Suprapubic skin (tissue), 4 donors: ENCODE measurements around the gene ATIC. TPM values are rescaled to one million over a fixed set of nuclear protein-coding genes. Genes with fewer than 3 reads are reported as not detected.

Source experiments
- DNase-seq, 2 donors: peaks; one replicate each; pipeline ENCODE4 v3.0.0-alpha.2; 2019; ENCODE audit warnings: low spot score in 2 of 2
- H3K27ac ChIP-seq: fragments of 200-600 bp; sonication (generic); one replicate; pipeline ENCODE4 v1.5.1; 2019
- H3K27me3 ChIP-seq: fragments of 200-600 bp; sonication (generic); one replicate; pipeline ENCODE4 v1.5.1; 2019
- H3K36me3 ChIP-seq: fragments of 200-600 bp; sonication (generic); one replicate; pipeline ENCODE4 v1.5.1; 2019
- H3K4me1 ChIP-seq: fragments of 200-600 bp; sonication (generic); one replicate; pipeline ENCODE4 v1.5.1; 2019
- H3K4me3 ChIP-seq: fragments of 200-600 bp; sonication (generic); one replicate; pipeline ENCODE4 v1.5.1; 2019; ENCODE audit warnings: mild to moderate bottlenecking
- H3K9me3 ChIP-seq: fragments of 200-600 bp; sonication (generic); one replicate; pipeline ENCODE4 v1.5.1; 2019
- EP300 ChIP-seq: sonication (generic); formaldehyde crosslinking; IDR thresholded peaks from one replicate; pipeline ENCODE4 v1.6.1; 2017; ENCODE audit warnings: antibody characterized with exemption
- POLR2A ChIP-seq, 2 donors: fragments of 450-650 bp; IDR thresholded peaks; one replicate each; pipeline ENCODE4 v1.6.1; 2017; ENCODE audit warnings: antibody characterized with exemption in 2 of 2, mild to moderate bottlenecking in 2 of 2, moderate library complexity in 2 of 2
- POLR2AphosphoS5 ChIP-seq, 3 donors: sonication (generic); formaldehyde crosslinking; IDR thresholded peaks; one replicate each; pipeline ENCODE4 v1.6.1; 2017; ENCODE audit warnings: antibody characterized with exemption in 3 of 3
- WGBS: methylation state at CpG from one replicate; pipeline ENCODE4 v1.1.5; 2018; 5-methylcytosine and 5-hydroxymethylcytosine counted together
- total RNA-seq, 4 donors: library from RNA; depleted of rRNA; stranded (reverse); fragments of >200 nt; gene quantifications; one replicate each; pipeline ENCODE4 v1.1.0, GENCODE V29; 2016
- TF ChIP-seq, protein P1 (sequence below), 2 donors: fragments of 200-600 bp in 1 of 2; fragments of 450-650 bp in 1 of 2; sonication (generic) in 1 of 2; IDR thresholded peaks; one replicate each; pipeline ENCODE4 v1.5.1; 2016 to 2019; ENCODE audit warnings: antibody characterized with exemption in 2 of 2, mild to moderate bottlenecking in 1 of 2, moderate library complexity in 1 of 2

The ATIC gene
- total RNA-seq, 4 donors from 2014 or later: 22.7 to 49.8 (median 29.8) TPM

DNA sequence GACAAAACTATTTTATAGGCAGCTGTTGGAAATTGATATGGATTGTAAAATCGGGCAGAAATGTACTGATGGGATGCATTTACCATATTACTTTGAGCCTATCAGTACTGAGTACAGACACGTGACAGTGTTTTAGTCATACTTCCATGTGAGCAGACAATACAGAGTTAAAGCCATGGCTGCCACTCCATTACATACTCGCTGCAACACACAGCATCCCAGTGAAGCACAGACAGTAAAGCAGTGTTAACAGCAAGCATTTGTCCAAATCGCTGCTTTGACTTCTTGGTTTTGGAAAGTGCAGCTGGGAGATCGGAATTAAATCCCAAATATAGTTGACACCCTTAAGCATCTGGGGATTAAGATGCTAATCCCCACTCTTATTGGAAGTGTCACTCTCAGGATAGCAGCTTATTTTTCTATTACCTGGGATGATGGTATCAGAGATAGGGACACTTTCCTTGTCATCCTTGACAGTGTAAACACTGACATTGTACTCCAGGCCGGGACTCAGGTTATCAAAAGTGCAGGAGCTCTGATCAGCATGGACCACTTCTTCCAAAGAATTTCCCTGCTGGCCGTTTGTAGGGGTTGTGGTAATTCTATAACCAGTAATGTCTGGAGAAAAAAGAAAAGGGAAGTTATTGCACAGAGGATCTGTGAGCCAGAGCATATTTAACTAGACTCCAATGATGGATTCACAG lies 82.4 kb downstream of the ATIC start:
- no peaks in the 10 kb centered on the region for H3K4me1 ChIP-seq
- H3K4me3 ChIP-seq: no peak overlapping the region
- 74% methylated on average over 7 of the region's 7 CpGs for WGBS
- H3K9me3 ChIP-seq: no peaks in the 10 kb centered on the region
- DNase-seq: no peak
- H3K36me3 ChIP-seq: peaks cover 26% of the 10 kb centered on the region
- no peak overlapping the region for H3K27ac ChIP-seq
- H3K27me3 ChIP-seq: no peaks in the 10 kb centered on the region
- TF ChIP-seq EP300 (no peak), POLR2A (IDR thresholded peaks at IDR 0.05) (no peak), POLR2AphosphoS5 (IDR thresholded peaks at IDR 0.05) (no peak)
- TF ChIP-seq, protein P1, sequence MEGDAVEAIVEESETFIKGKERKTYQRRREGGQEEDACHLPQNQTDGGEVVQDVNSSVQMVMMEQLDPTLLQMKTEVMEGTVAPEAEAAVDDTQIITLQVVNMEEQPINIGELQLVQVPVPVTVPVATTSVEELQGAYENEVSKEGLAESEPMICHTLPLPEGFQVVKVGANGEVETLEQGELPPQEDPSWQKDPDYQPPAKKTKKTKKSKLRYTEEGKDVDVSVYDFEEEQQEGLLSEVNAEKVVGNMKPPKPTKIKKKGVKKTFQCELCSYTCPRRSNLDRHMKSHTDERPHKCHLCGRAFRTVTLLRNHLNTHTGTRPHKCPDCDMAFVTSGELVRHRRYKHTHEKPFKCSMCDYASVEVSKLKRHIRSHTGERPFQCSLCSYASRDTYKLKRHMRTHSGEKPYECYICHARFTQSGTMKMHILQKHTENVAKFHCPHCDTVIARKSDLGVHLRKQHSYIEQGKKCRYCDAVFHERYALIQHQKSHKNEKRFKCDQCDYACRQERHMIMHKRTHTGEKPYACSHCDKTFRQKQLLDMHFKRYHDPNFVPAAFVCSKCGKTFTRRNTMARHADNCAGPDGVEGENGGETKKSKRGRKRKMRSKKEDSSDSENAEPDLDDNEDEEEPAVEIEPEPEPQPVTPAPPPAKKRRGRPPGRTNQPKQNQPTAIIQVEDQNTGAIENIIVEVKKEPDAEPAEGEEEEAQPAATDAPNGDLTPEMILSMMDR (IDR thresholded peaks at IDR 0.05): no peak

DNA sequence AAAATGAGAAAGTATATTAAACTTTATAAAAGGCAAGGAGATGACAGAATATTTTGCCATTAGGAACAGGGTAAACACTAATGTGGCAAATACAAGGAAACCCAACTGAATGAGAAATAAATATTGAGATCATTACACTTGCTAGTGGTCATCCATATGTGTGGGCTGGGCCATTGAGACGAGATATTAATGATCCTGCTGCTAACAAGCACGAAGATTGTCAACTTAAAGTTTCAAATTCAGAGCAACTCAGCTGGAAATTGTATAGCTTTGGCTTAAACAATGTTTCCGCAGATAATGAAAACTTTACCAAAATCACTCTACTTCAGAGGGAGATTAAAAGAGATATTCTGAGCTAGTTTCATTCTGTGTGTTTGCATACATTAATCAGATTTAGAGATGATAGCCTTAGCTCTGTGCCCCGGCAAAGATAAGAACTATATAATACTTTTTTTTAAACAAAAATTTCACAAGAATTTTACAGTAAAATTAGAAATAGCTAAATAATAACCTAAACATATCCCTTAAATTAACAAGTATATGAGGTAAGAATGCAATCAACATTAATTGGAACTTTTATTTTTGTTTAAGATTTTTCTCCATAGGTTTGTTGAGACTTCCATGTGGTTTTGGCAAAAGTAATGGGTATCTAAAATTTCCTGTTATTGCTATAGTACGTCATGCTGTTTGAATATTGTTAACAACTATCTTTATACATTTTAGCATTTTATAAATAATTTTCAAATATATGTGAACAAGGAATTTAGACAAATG lies 84.0 kb downstream of the ATIC start:
- Histone ChIP-seq H3K4me1 (no peaks in the 10 kb centered on the region), H3K27ac (no peak overlapping the region), H3K36me3 (peaks cover 19% of the 10 kb centered on the region), H3K4me3 (no peak overlapping the region), H3K9me3 (no peaks in the 10 kb centered on the region), H3K27me3 (no peaks in the 10 kb centered on the region)
- 68% methylated on average over 5 of the region's 5 CpGs for WGBS
- no peak for DNase-seq
- no peak for TF ChIP-seq EP300
- TF ChIP-seq POLR2A (IDR thresholded peaks at IDR 0.05): no peak
- TF ChIP-seq POLR2AphosphoS5 (IDR thresholded peaks at IDR 0.05): no peak
- TF ChIP-seq, protein P1 (IDR thresholded peaks at IDR 0.05): no peak

DNA sequence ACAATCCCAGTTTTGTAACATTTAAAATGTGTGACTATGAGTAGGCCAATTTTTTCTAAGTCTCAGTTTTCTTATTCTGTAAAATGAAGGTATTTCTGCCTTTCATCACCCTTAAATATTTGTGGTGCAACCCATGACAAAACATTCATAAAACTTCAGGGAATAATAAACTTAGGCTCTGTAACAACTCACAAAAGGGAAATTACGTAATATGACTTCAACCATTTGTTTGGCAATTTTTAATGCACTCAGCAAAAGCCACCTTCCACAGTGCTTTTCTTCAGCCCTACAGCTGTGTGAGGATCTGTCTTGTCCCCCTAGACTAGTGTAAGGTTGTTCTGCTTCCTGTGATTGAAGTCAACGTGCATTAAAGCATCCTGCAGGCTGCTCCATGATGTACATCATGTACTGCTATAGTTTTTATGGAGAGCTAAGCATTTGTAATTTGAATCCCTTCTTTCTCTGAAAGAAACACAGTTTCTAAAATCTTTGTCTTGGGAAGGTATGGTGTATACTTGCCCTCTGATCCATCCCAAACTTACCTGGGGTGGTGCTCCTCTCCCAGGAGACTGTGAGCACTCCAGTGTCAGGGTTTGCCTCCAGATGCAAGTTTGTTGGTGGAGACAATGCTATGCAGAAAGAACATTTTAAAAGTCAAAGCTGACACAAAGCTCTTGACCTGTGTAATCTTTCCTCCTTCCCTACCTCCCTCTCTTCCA lies 84.9 kb downstream of the ATIC start:
- DNase-seq: no peak
- Histone ChIP-seq H3K36me3 (peaks cover 17% of the 10 kb centered on the region), H3K27me3 (no peaks in the 10 kb centered on the region), H3K9me3 (no peaks in the 10 kb centered on the region), H3K4me3 (no peak overlapping the region), H3K27ac (no peak overlapping the region), H3K4me1 (no peaks in the 10 kb centered on the region)
- TF ChIP-seq POLR2A (IDR thresholded peaks at IDR 0.05) (no peak), POLR2AphosphoS5 (IDR thresholded peaks at IDR 0.05) (no peak), EP300 (no peak)
- TF ChIP-seq, protein P1 (IDR thresholded peaks at IDR 0.05): no peak
- 65% methylated on average over 2 of the region's 2 CpGs for WGBS

DNA sequence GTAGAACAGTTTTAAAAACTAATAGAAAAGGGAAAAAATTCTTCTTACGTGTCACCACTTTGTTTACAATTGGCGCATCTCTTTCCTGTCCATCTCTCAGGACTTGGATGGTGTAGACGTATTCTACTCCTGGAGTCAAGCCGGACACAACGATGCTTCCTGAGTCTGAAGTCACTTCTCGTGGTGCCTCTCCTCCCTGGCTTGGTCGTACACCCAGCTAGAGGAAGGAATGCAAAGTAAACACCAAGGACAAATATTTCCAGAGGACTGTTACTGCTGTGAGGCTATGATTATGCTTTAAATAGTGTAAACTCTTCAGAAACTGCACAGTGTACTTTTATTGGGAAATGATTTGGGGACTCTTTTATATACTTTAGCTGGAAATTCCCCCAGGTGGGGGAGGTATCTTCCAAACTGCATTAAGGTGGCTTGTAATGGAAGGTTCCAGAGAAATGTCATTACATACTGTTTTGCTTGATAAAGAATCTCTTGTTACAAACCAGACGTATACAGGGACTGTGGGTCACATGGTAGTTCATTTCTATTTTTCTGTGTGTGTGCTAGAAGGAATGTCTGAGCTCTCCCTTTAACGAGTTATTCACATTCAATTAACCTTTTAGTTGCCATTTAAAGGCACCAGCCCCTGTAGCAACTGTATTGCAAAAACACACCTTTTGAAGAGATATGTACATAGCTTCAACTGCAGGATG lies 85.9 kb downstream of the ATIC start:
- 68% methylated on average over 9 of the region's 9 CpGs for WGBS
- TF ChIP-seq POLR2A (IDR thresholded peaks at IDR 0.05) (no peak), EP300 (no peak), POLR2AphosphoS5 (IDR thresholded peaks at IDR 0.05) (no peak)
- TF ChIP-seq, protein P1 (IDR thresholded peaks at IDR 0.05): no peak
- no peak for DNase-seq
- H3K9me3 ChIP-seq: no peaks in the 10 kb centered on the region
- no peaks in the 10 kb centered on the region for H3K4me1 ChIP-seq
- no peak overlapping the region for H3K4me3 ChIP-seq
- peaks cover 10% of the 10 kb centered on the region for H3K36me3 ChIP-seq
- H3K27me3 ChIP-seq: no peaks in the 10 kb centered on the region
- H3K27ac ChIP-seq: no peak overlapping the region
